HepG2 (cell line): ENCODE results near the gene ARHGAP22. TPM values are rescaled to one million over a fixed set of nuclear protein-coding genes. Genes with fewer than 3 reads are reported as not detected.

Experiments used
- CCAR2 ChIP-seq: fragments of 200-400 bp; formaldehyde crosslinking; optimal IDR thresholded peaks from 2 replicates; pipeline ENCODE3; 2018; ENCODE audit warnings: low read depth, mild to moderate bottlenecking, low read length, moderate library complexity
- CENPX ChIP-seq: sonication (generic); formaldehyde crosslinking; IDR thresholded peaks from 2 replicates; pipeline ENCODE4 v1.9.0; 2021; ENCODE audit warnings: mild to moderate bottlenecking, missing genetic modification reagents, moderate library complexity
- HDAC1 ChIP-seq: sonication (generic); formaldehyde crosslinking; IDR thresholded peaks from 2 replicates; pipeline ENCODE4 v1.5.1; 2020; ENCODE audit warnings: mild to moderate bottlenecking, missing genetic modification reagents
- MYC ChIP-seq: sonication (generic); formaldehyde crosslinking; IDR thresholded peaks from 2 replicates; pipeline ENCODE4 v1.9.0; 2021; ENCODE audit warnings: missing genetic modification reagents, borderline replicate concordance
- ZFP90 ChIP-seq: sonication (generic); formaldehyde crosslinking; IDR thresholded peaks from 2 replicates; pipeline ENCODE4 v1.8.0; 2022; ENCODE audit warnings: missing genetic modification reagents, mild to moderate bottlenecking, inconsistent platforms, borderline replicate concordance
- polyA plus RNA-seq, 8 experiments: library from polyadenylated mRNA; depleted of rRNA in 3 of 8; stranded (reverse) in 7 of 8; unstranded in 1 of 8; fragments of >200 nt; fragmentation: Illumina TruSeq in 4 of 8; extraction: Trizol in 4 of 8; gene quantifications; 2 replicates each; pipeline versions ENCODE4 v1.2.1 to v1.2.3, GENCODE V29; 2011 to 2016; ENCODE audit warnings: low read depth in 4 of 8, missing spikeins in 1 of 8, mixed read lengths in 1 of 8; ENCODE audit not compliant: insufficient read depth in 1 of 8
- total RNA-seq, 5 experiments: library from RNA; depleted of rRNA; stranded (reverse); fragments of >200 nt; fragmentation: Illumina TruSeq; extraction: Trizol; gene quantifications; 2 replicates each; pipeline ENCODE4 v1.2.3, GENCODE V29; 2016; ENCODE audit warnings: low read depth in 1 of 5
- TF ChIP-seq, protein P1 (sequence below): sonication (generic); formaldehyde crosslinking; IDR thresholded peaks from 2 replicates; pipeline ENCODE4 v1.8.0; 2022; ENCODE audit warnings: missing genetic modification reagents, mild to moderate bottlenecking, moderate library complexity, borderline replicate concordance
- TF ChIP-seq, protein P2 (sequence below): sonication (generic); formaldehyde crosslinking; IDR thresholded peaks from 2 replicates; pipeline ENCODE4 v1.8.1; 2023; ENCODE audit warnings: mild to moderate bottlenecking, missing genetic modification reagents, borderline replicate concordance
- TF ChIP-seq, protein P3 (sequence below): sonication (generic); formaldehyde crosslinking; IDR thresholded peaks from 2 replicates; pipeline ENCODE4 v1.5.1; 2020; ENCODE audit warnings: mild to moderate bottlenecking, missing genetic modification reagents

The ARHGAP22 gene
- total and polyA plus RNA-seq, 2 of the 13 experiments (the other 11 are each of a cell fraction or from before 2014, with no cell fraction given): 0.08 to 0.38 TPM

DNA sequence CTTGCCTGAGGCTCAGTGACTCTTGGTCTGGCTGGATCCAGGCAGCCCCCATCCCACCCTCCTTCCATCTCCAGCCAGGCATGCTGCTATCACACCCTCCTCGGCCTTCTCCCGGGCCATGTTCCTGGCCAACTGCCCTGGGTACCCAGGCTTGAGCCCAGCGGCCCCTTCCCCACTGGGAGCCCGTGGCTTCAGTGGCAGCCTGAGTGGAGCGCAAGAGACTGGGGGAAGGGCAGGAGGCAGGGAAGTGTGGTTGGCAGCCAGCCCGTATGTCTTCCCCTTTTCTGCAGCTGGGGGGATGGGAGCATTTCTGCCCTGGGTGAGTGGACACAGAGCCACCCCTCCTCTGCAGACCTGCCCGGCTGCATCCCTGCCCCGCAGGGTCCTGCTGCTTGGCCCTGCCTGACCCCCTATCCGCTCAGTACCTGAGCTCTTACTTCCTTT, 148.5 kb downstream of the ARHGAP22 start (continued):
- TF ChIP-seq, protein P1, sequence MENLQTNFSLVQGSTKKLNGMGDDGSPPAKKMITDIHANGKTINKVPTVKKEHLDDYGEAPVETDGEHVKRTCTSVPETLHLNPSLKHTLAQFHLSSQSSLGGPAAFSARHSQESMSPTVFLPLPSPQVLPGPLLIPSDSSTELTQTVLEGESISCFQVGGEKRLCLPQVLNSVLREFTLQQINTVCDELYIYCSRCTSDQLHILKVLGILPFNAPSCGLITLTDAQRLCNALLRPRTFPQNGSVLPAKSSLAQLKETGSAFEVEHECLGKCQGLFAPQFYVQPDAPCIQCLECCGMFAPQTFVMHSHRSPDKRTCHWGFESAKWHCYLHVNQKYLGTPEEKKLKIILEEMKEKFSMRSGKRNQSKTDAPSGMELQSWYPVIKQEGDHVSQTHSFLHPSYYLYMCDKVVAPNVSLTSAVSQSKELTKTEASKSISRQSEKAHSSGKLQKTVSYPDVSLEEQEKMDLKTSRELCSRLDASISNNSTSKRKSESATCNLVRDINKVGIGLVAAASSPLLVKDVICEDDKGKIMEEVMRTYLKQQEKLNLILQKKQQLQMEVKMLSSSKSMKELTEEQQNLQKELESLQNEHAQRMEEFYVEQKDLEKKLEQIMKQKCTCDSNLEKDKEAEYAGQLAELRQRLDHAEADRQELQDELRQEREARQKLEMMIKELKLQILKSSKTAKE: no peak
- TF ChIP-seq, protein P2, sequence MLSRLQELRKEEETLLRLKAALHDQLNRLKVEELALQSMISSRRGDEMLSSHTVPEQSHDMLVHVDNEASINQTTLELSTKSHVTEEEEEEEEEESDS (CRISPR knock-in tag): no peak
- TF ChIP-seq ZFP90 (CRISPR knock-in tag) (no peak), CCAR2 (no peak), MYC (CRISPR knock-in tag) (no peak), CENPX (CRISPR knock-in tag) (no peak), HDAC1 (CRISPR knock-in tag) (no peak)
- TF ChIP-seq, protein P3, sequence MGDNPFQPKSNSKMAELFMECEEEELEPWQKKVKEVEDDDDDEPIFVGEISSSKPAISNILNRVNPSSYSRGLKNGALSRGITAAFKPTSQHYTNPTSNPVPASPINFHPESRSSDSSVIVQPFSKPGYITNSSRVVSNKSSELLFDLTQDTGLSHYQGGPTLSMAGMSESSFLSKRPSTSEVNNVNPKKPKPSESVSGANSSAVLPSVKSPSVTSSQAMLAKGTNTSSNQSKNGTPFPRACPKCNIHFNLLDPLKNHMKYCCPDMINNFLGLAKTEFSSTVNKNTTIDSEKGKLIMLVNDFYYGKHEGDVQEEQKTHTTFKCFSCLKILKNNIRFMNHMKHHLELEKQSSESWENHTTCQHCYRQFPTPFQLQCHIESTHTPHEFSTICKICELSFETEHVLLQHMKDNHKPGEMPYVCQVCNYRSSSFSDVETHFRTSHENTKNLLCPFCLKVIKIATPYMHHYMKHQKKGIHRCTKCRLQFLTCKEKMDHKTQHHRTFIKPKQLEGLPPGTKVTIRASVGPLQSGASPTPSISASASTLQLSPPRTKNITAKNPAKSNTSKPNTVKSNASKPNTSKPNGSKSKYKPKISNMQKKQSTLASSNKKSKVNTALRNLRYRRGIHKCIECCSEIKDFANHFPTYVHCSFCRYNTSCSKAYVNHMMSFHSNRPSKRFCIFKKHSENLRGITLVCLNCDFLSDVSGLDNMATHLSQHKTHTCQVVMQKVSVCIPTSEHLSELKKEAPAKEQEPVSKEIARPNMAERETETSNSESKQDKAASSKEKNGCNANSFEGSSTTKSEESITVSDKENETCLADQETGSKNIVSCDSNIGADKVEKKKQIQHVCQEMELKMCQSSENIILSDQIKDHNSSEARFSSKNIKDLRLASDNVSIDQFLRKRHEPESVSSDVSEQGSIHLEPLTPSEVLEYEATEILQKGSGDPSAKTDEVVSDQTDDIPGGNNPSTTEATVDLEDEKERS (CRISPR knock-in tag): no peak
- TF ChIP-seq, all 625 proteins: peak for 0
